A673 (cell line): Measurements from ENCODE around the gene STXBP5.

Source experiments
- CTCF ChIP-seq: fragments of 300-800, 200-600 bp; sonication (generic); conservative IDR thresholded peaks from 2 replicates; pipeline ENCODE4 v1.5.1; 2017; ENCODE audit warnings: low read depth, mild to moderate bottlenecking, antibody characterized with exemption, low read length, moderate library complexity, mixed read lengths
- EZH2 ChIP-seq: fragments of 200-600 bp; sonication (generic); IDR thresholded peaks from 2 replicates; pipeline ENCODE4 v1.6.1; 2017; ENCODE audit warnings: borderline replicate concordance, low read depth, mild to moderate bottlenecking, mixed read lengths, antibody characterized with exemption, low read length; ENCODE audit not compliant: poor library complexity, severe bottlenecking

- TF ChIP-seq CTCF (no peak), EZH2 (no peak)
Measured at GRCh38 chr6:147202516-147203310, 1.5 kb upstream of the STXBP5 start.
